NK-92 (cell line): ENCODE data around the gene LEP.
"Not testable (repeated sequence)": the region's sequence is repeated elsewhere in the genome, so short reads cannot be mapped to it uniquely, and the experiment has no call there.

ENCODE experiments used
- DNase-seq: peaks from one replicate; lab custom pipeline; 2025; ENCODE audit not compliant: unreplicated experiment; lab: John Stamatoyannopoulos, UW

Gene LEP

GRCh38 chr7:128210590-128211570, 30.2 kb upstream of the LEP start:
- no peak for DNase-seq

DNA sequence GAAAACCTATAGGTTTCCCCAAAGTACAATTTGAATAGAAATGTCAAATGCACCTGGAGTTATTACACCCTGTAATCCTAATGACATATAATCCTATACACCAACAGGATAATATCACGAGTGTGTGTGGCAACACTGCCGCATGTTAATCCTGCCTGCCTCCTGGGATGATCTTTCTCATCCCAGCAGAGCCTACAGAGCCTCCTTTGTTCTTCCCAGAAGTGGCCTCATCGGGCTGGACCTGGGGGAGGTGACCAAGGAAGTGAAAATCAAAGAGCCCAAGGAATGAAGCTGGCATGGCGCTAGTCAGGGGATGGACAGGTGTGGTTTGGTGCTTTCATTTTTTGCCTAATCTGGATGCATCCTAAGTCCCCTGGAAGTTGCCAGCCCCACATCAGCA, 29.5 kb upstream of the LEP start:
- DNase-seq: no peak

DNA sequence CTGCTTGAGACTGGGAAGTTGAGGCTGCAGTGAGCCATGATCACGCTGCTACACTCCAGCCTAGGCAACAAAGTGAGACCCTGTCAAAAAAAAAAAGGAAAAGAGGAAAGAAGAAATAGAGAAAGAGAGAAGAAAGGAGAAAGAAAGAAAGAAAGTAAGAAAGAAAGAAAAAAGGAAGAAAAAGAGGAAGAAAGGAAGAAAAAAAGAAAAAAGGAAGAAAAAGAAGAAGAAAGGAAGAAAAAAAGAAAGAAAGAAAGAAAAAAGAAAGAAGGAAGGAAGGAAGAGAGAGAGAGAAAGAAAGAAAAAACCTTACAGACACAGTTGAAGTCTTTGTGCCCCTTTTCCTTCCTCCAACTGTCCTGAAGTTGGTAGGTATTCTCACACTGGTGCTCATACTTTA, 26.6 kb upstream of the LEP start:
- DNase-seq: no peak

GRCh38 chr7:128215281-128215680, 25.8 kb upstream of the LEP start:
- no peak for DNase-seq

DNA sequence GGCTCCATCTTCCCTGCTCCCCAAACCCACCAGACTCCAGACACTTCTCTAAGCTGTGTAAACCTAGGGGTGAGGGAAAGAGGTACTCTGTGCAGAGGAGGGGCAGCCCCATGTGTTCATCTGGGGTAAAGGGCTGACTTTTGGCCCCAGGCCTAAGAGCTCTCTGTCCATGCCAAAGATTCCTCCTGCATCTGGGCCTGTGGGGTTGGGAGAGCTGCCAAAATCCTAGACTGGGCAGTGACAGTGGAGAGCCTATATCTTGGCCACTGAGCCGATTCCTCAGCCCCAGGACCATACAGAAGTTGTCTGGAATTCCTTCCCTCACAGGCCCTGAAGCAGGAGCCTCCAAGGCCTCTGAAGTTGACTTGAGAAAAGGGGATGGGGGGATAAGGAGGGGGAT, 25.3 kb upstream of the LEP start:
- DNase-seq: no peak

DNA sequence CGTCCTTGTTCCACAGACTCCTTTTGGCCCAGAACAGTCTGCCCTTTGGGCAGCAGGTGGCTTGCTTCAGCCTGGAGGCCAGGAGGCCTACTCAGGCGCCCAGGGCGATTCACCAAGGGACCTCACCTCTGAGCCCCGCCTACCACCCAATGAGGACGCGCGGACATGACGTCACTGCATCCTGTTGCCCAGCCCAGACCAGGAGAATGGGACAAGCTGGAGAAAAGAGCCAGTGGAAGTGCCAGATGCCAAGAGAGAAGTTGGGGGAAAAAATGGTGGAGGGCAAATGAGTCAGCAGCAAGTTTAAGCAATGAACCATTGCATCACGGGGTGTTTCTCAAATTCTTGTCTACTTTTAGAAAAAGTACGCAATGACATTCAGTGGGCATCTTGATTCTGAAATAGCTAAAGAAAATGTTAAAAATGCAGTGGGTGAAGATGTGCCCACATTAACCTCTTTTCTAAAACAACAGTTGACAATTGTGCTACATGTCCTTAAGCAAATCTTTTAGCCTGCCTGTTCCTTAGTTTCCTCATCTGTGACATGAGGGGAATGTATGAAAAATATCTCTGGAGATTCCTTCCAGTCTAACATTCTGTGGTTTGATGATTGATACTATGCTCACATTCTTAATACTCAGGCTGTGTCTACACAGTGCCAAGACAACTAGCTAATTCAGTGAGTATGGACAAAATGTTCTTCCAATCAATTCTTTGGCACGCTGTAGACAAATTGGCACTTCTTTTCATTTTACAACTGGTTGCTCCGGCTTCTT, 23.9 kb upstream of the LEP start:
- DNase-seq: no peak

DNA sequence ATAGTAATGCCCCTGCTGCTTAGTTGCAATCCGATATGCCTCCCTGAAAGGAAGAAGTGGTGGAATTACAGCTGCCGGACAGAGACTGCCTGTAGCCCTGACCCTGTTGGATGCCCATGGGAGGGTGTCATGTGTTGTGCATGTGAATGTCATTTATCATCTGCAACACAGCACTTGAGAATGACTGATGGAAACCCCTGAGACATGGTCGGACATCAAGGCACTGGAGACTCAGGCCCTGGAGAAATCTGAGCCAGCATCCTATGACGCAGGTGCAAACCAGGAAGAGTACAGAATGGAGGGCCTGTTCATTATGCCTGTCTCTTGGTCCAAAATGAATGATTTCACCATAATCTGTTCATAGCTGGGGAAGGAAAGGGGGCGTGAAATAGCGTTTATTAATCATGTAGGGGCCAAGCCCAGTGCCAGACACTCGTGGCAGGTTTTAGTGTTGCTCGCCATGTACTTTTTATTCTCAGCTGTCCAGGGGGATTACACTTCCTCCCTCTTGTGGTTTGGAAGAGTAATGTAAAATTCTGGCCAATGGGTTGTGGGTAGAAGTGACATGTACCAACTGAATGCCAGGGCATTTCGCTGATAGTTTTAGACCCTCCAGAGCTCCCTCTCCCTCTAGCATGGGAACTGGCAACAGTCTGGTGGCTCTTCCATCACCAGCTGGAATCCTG, 23.0 kb upstream of the LEP start:
- no peak for DNase-seq

DNA sequence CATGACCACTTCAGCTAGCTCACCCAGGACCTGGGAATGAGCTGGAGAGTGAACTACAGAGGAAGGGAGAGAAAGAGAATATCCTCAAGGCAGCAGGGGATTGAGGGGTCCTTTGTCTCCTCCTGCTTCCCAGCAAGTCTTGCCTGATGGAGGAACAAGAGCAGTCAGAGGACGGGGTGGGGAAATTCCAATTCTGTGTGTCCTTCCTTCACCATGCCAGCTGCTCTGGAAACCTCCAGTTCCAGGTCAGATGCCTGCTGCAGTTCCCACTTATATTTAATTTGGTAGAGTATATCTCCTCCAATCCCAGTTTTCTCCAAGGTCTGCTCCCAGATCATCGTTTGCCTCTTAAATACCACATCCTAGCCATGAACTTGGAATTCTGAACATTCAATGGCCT, 21.4 kb upstream of the LEP start:
- DNase-seq: no peak

DNA sequence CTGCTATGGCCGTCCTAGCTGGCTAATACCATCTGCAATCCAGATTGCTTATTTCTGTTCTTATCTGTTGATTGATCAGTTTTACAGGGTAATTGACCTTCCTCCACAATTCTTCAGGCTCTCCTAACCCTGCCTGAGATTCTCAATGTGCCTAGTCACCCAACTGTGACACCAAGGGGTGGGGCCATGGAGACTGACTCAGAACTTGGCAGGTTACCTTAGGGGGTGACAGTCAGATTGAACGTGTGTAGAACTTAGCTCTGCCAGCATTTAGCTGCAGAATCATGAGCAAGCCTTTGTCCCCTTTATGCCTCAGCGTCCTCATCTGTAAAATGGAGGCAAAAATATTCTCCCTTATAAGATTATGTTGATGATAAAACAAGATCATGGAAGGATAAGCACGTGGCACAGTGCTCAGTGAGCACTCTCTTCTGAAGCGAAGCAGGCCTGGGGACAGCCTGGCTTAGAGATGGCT, 19.1 kb upstream of the LEP start:
- no peak for DNase-seq

DNA sequence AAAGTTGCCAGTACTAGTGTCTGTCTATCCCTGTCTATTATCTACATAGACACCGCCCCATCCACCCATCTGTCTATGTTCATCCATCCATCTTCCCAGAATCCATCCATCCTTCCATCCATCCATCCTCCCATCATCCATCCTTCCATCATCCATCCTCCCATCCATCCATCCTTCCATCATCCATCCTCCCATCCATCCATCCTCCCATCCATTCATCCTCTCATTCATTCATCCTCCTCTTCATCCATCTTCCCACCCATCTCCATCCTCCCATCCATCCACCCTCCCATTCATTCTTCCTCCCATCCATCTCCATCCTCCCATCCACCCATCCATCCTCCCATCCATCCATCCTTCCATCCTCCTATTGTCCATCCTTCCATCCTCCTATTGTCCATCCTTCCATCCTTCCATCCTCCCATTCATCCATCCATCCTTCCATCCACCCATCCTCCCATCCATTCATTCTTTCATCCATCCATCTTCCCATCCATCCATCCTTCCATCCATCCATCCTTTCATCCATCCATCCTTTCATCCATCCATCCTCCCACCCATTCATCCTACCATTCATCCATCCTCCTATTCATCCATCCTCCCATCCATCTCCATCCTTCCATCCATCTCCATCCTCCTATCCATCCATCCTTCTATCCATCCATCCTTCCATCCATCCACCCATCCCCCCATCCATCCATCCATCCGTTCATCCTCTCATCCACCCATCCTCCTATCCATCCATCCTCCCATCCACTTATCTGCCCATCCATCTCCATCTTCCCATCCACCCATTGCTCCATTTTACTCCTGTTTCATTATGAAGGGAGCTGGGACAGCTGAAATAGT, 14.7 kb upstream of the LEP start:
- no peak for DNase-seq

- no peak for DNase-seq
Observed at GRCh38 chr7:128227271-128227670, 13.8 kb upstream of the LEP start.

- DNase-seq: no peak
Observed at GRCh38 chr7:128231021-128231420, 10.1 kb upstream of the LEP start.

- no peak for DNase-seq
Observed at GRCh38 chr7:128231677-128232076, 9.4 kb upstream of the LEP start.

DNA sequence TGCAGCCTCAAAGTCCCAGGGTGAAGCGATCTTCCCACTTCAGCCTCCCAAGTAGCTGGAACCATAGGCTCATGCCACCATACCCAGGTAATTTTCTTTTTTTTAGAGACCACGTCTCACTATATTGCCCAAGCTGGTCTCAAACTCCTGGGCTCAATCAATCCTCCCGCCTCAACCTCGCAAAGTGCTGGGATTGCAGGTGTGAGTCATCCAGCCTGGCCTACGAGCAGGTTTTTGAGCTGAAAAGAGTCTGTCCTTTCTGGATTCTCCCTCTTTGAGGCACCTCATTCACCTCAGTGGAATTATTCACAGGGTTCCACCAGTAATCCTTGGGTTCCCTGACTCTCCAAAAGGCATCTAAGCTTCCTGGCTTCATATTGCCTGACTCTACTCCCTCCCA, 7.6 kb upstream of the LEP start:
- DNase-seq: no peak

DNA sequence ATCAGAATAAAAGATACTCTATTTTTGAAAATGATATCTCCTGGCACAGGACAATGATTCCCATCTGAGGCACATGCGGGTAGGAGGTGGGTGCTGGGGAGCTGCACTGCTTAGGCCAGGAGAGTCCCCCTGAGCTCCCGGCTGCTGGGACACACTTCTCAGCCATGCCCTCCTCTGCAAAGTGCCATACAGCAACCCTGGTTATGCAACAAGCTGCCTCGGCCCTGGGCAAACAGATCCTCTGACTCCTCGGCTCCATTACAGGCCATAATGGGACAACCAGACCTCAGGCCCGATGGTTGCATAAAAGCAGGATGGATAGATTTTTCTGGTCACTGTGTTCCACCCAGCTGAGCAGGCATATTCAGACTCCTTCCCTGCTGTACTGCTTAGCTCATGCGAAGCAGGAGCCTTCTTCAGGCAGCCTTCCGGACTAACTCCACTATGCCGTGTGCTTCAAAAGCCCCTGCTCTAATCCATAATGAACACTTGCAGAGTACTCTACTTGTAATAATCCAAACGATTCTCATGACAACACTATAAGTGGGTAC, 6.5 kb upstream of the LEP start:
- no peak for DNase-seq

GRCh38 chr7:128235471-128235870, 5.6 kb upstream of the LEP start:
- no peak for DNase-seq

- DNase-seq: no peak
Observed at GRCh38 chr7:128236924-128237586, 4.0 kb upstream of the LEP start.

DNA sequence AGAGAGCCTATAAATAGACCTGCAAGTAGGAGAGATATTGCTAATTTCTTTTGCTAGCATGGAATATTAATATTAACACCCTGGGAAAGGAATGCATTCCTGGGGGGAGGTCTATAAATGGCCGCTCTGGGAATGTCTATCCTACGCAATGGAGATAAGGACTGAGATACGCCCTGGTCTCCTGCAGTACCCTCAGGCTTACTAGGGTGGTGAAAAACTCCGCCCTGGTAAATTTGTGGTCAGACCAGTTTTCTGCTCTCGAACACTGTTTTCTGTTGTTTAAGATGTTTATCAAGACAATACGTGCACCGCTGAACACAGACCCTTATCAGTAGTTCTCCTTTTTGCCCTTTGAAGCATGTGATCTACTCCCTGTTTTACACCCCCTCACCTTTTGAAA, 1.9 kb upstream of the LEP start:
- DNase-seq: not testable (repeated sequence)

GRCh38 chr7:128242661-128243060, 1.6 kb downstream of the LEP start:
- no peak for DNase-seq

- no peak for DNase-seq
Observed at GRCh38 chr7:128243273-128243672, 2.2 kb downstream of the LEP start.
